GM12864 (cell line): ENCODE results near the gene COX4I1.
A peak's percentile ranks its signal among the peaks of the same experiment; 100 is the strongest.

Experiments
- DNase-seq: peaks from one replicate; pipeline ENCODE4 v3.0.0-alpha.2; 2011; ENCODE audit warnings: low read depth
- H3K4me3 ChIP-seq: 2 replicates; pipeline ENCODE4 v1.5.1; 2011; ENCODE audit warnings: mild to moderate bottlenecking, low read depth, low read length, control low read depth
- CTCF ChIP-seq: IDR thresholded peaks from 2 replicates; pipeline ENCODE4 v1.5.1; 2011; ENCODE audit warnings: low read depth, mild to moderate bottlenecking, moderate library complexity, low read length, control low read depth, inconsistent platforms; ENCODE audit errors: missing control alignments

COX4I1 gene

GRCh38 chr16:85823328-85823920, 23.9 kb downstream of the COX4I1 start:
- no peak overlapping the region for H3K4me3 ChIP-seq
- TF ChIP-seq CTCF = no peak

GRCh38 chr16:85824161-85825135, 25.0 kb downstream of the COX4I1 start:
- no peak for TF ChIP-seq CTCF
- DNase-seq = no peak
- H3K4me3 ChIP-seq = no peak overlapping the region

More at GRCh38 chr16:85823328-85823920, 23.9 kb downstream of the COX4I1 start:
- no peak for DNase-seq

GRCh38 chr16:85825326-85825725, 25.8 kb downstream of the COX4I1 start:
- TF ChIP-seq CTCF = peak; percentile 45
- no peak overlapping the region for H3K4me3 ChIP-seq
- no peak for DNase-seq

- no peak for TF ChIP-seq CTCF
- no peak overlapping the region for H3K4me3 ChIP-seq
- no peak for DNase-seq
Measured at GRCh38 chr16:85826686-85827247, 27.3 kb downstream of the COX4I1 start.

- H3K4me3 ChIP-seq = no peak overlapping the region
- TF ChIP-seq CTCF = no peak
- DNase-seq = no peak
Measured at GRCh38 chr16:85828166-85828565, 28.7 kb downstream of the COX4I1 start.

GRCh38 chr16:85829171-85829719, 29.8 kb downstream of the COX4I1 start:
- DNase-seq = no peak
- TF ChIP-seq CTCF = no peak
- H3K4me3 ChIP-seq = no peak overlapping the region
